ENCODE data around the gene LRRC46.

Gene LRRC46

GRCh38 chr17:47850373-47850691 lies 18.9 kb downstream of the LRRC46 start:
- in situ Hi-C loops (cut with MboI; ENCODE audit: low sequenced_read_pairs), result no loop called here

GRCh38 chr17:47850692-47851573 lies 19.5 kb downstream of the LRRC46 start, which contains the start of gene SP6:
SP6 (minus strand) TSS chr17:47851163; CDS start chr17:47848429, 2,734 bp downstream.
- in situ Hi-C loops (cut with MboI; ENCODE audit: low sequenced_read_pairs), result no loop called here

GRCh38 chr17:47851764-47852112 lies 20.3 kb downstream of the LRRC46 start:
- in situ Hi-C loops (cut with MboI; ENCODE audit: low sequenced_read_pairs), result no loop called here

GRCh38 chr17:47852113-47852949 lies 20.9 kb downstream of the LRRC46 start:
- in situ Hi-C loops (cut with MboI; ENCODE audit: low sequenced_read_pairs), result no loop called here

- in situ Hi-C loops (cut with MboI; ENCODE audit: low sequenced_read_pairs), result no loop called here
These were observed 22.1 kb downstream of the LRRC46 start for GRCh38 chr17:47853616-47854015.

- in situ Hi-C loops (cut with MboI; ENCODE audit: low sequenced_read_pairs), result no loop called here
These were observed 24.3 kb downstream of the LRRC46 start for GRCh38 chr17:47855737-47856136.

GRCh38 chr17:47856830-47857229 lies 25.4 kb downstream of the LRRC46 start:
- in situ Hi-C loops (cut with MboI; ENCODE audit: low sequenced_read_pairs), result no loop called here

GRCh38 chr17:47857551-47858455 lies 26.3 kb downstream of the LRRC46 start:
- in situ Hi-C loops (cut with MboI; ENCODE audit: low sequenced_read_pairs), result no loop called here

- in situ Hi-C loops (cut with MboI; ENCODE audit: low sequenced_read_pairs), result no loop called here
These were observed 28.9 kb downstream of the LRRC46 start for GRCh38 chr17:47860386-47860785.

- in situ Hi-C loops (cut with MboI; ENCODE audit: low sequenced_read_pairs), result no loop called here
These were observed 31.4 kb downstream of the LRRC46 start for GRCh38 chr17:47862621-47863440.

GRCh38 chr17:47864791-47865216 lies 33.3 kb downstream of the LRRC46 start:
- in situ Hi-C loops (cut with MboI; ENCODE audit: low sequenced_read_pairs), result no loop called here

- in situ Hi-C loops (cut with MboI; ENCODE audit: low sequenced_read_pairs), result no loop called here
These were observed 35.5 kb downstream of the LRRC46 start for GRCh38 chr17:47866941-47867340.

- in situ Hi-C loops (cut with MboI; ENCODE audit: low sequenced_read_pairs), result no loop called here
These were observed 36.5 kb downstream of the LRRC46 start for GRCh38 chr17:47867813-47868533.

- in situ Hi-C loops (cut with MboI; ENCODE audit: low sequenced_read_pairs), result no loop called here
These were observed 37.6 kb downstream of the LRRC46 start for GRCh38 chr17:47869114-47869513.

GRCh38 chr17:47870056-47870455 lies 38.6 kb downstream of the LRRC46 start:
- in situ Hi-C loops (cut with MboI; ENCODE audit: low sequenced_read_pairs), result no loop called here

- in situ Hi-C loops (cut with MboI; ENCODE audit: low sequenced_read_pairs), result no loop called here
These were observed 39.6 kb downstream of the LRRC46 start for GRCh38 chr17:47871048-47871447.

GRCh38 chr17:47872019-47872650 lies 40.7 kb downstream of the LRRC46 start:
- in situ Hi-C loops (cut with MboI; ENCODE audit: low sequenced_read_pairs), result no loop called here

- in situ Hi-C loops (cut with MboI; ENCODE audit: low sequenced_read_pairs), result no loop called here
These were observed 41.2 kb downstream of the LRRC46 start for GRCh38 chr17:47872651-47873161.
